Mesenchymal stem cell (in vitro differentiated cells and primary cell): Measurements from ENCODE around the gene MYOM1.
A peak's percentile ranks its signal among the peaks of the same experiment; 100 is the strongest.

Experiments used
- DNase-seq: peaks from one replicate; pipeline ENCODE4 v3.0.0-alpha.2; 2013
- H2AFZ ChIP-seq: one replicate; pipeline ENCODE4 v1.6.1; 2013; ENCODE audit warnings: low read depth, mild to moderate bottlenecking, control low read depth, inconsistent platforms, low read length, moderate library complexity
- H2AK5ac ChIP-seq: 2 replicates; pipeline ENCODE4 v1.6.1; 2013; ENCODE audit warnings: low read length, moderate library complexity, mild to moderate bottlenecking, inconsistent platforms; ENCODE audit not compliant: severe bottlenecking
- H2BK120ac ChIP-seq: one replicate; pipeline ENCODE4 v1.6.1; 2013; ENCODE audit warnings: low read depth, mild to moderate bottlenecking, inconsistent platforms, low read length, moderate library complexity
- H2BK12ac ChIP-seq, 2 experiments: one replicate each; pipeline ENCODE4 v1.6.1; 2013; ENCODE audit warnings: inconsistent platforms in 2 of 2, low read length in 2 of 2, mild to moderate bottlenecking in 2 of 2, moderate library complexity in 2 of 2, control low read depth in 1 of 2
- H2BK15ac ChIP-seq: one replicate; pipeline ENCODE4 v1.6.1; 2013; ENCODE audit warnings: mild to moderate bottlenecking, low read depth, inconsistent platforms; ENCODE audit not compliant: poor library complexity, severe bottlenecking
- H2BK5ac ChIP-seq: 2 replicates; pipeline ENCODE4 v1.6.1; 2013; ENCODE audit warnings: low read depth, mild to moderate bottlenecking, low read length, control low read depth, inconsistent platforms; ENCODE audit not compliant: poor library complexity, severe bottlenecking
- H3K14ac ChIP-seq, 2 experiments: one replicate each; pipeline ENCODE4 v1.6.1; 2013; ENCODE audit warnings: inconsistent platforms in 2 of 2, low read length in 2 of 2, control low read depth in 1 of 2, mild to moderate bottlenecking in 1 of 2, moderate library complexity in 1 of 2
- H3K18ac ChIP-seq, 2 experiments: one replicate each; pipeline ENCODE4 v1.6.1; 2013; ENCODE audit warnings: inconsistent platforms in 2 of 2, low read length in 2 of 2, control low read depth in 1 of 2, low read depth in 1 of 2, mild to moderate bottlenecking in 1 of 2
- H3K23ac ChIP-seq, 2 experiments: one replicate each; pipeline ENCODE4 v1.6.1; 2013; ENCODE audit warnings: inconsistent platforms in 2 of 2, low read length in 2 of 2, mild to moderate bottlenecking in 2 of 2, moderate library complexity in 2 of 2, control low read depth in 1 of 2
- H3K27ac ChIP-seq: 2 replicates; pipeline ENCODE4 v1.5.1; 2013; ENCODE audit warnings: mild to moderate bottlenecking, moderate library complexity, low read length, control low read depth, inconsistent platforms; ENCODE audit not compliant: poor library complexity, severe bottlenecking
- H3K27me3 ChIP-seq, 2 experiments: 2 replicates each; pipeline versions ENCODE4 v1.6.1 to v1.7.0; 2013; ENCODE audit warnings: low read length in 2 of 2, mild to moderate bottlenecking in 2 of 2, moderate library complexity in 2 of 2, control low read depth in 1 of 2, inconsistent platforms in 1 of 2; ENCODE audit not compliant: control insufficient read depth in 1 of 2, insufficient read depth in 1 of 2
- H3K36me3 ChIP-seq, 2 experiments: 2 replicates each; pipeline versions ENCODE4 v1.6.1 to v1.7.0; 2013; ENCODE audit warnings: low read length in 2 of 2, control low read depth in 1 of 2, inconsistent platforms in 1 of 2, low read depth in 1 of 2, mild to moderate bottlenecking in 1 of 2; ENCODE audit not compliant: insufficient read depth in 2 of 2, control insufficient read depth in 1 of 2
- H3K4ac ChIP-seq, 2 experiments: one replicate each; pipeline ENCODE4 v1.6.1; 2013; ENCODE audit warnings: inconsistent platforms in 2 of 2, low read length in 2 of 2, mild to moderate bottlenecking in 2 of 2, moderate library complexity in 2 of 2, control low read depth in 1 of 2, low read depth in 1 of 2
- H3K4me1 ChIP-seq: 2 replicates; pipeline ENCODE4 v1.6.1; 2013; ENCODE audit warnings: low read depth, low read length, control low read depth; ENCODE audit not compliant: control insufficient read depth, insufficient read depth
- H3K4me2 ChIP-seq: 2 replicates; pipeline ENCODE4 v1.6.1; 2013; ENCODE audit warnings: low read length, mild to moderate bottlenecking, inconsistent platforms; ENCODE audit not compliant: poor library complexity, severe bottlenecking
- H3K4me3 ChIP-seq, 2 experiments: 2 replicates each; pipeline versions ENCODE4 v1.5.1 to v1.7.0; 2013; ENCODE audit warnings: low read length in 2 of 2, mild to moderate bottlenecking in 2 of 2, control low read depth in 1 of 2, low read depth in 1 of 2; ENCODE audit not compliant: insufficient read depth in 1 of 2
- H3K79me1 ChIP-seq: replicated peaks from 2 replicates; pipeline ENCODE4 v1.6.1; 2013; ENCODE audit warnings: mild to moderate bottlenecking, control low read depth, low read length, inconsistent platforms; ENCODE audit not compliant: poor library complexity, severe bottlenecking
- H3K9ac ChIP-seq: 2 replicates; pipeline ENCODE4 v1.7.0; 2013; ENCODE audit warnings: mild to moderate bottlenecking, low read length, moderate library complexity
- H3K9me3 ChIP-seq: 2 replicates; pipeline ENCODE4 v1.7.0; 2013; ENCODE audit warnings: mild to moderate bottlenecking, low read length; ENCODE audit not compliant: control insufficient read depth
- H4K8ac ChIP-seq: one replicate; pipeline ENCODE4 v1.6.1; 2013; ENCODE audit warnings: inconsistent platforms, mild to moderate bottlenecking, low read length, moderate library complexity
- H4K91ac ChIP-seq: one replicate; pipeline ENCODE4 v1.6.1; 2013; ENCODE audit warnings: mild to moderate bottlenecking, low read length, inconsistent platforms
- WGBS: methylation state at CpG from one replicate; pipeline ENCODE4 v1.1.7; 2013; ENCODE audit warnings: mixed read lengths; 5-methylcytosine and 5-hydroxymethylcytosine counted together

The MYOM1 gene

GRCh38 chr18:3175195-3175758 lies 44.5 kb downstream of the MYOM1 start:
- Histone ChIP-seq H3K23ac (no peak overlapping the region), H2BK15ac (no peak overlapping the region), H3K4me3 (no peak overlapping the region), H3K27ac (no peak overlapping the region), H3K9ac (no peak overlapping the region), H4K8ac (no peak overlapping the region), H2BK120ac (no peak overlapping the region), H3K14ac (no peak overlapping the region), H3K9me3 (no peaks in the 10 kb centered on the region), H3K36me3 (no peaks in the 10 kb centered on the region), H4K91ac (no peak overlapping the region), H3K4ac (no peak overlapping the region), H3K4me2 (no peak overlapping the region), H2AFZ (no peak overlapping the region), H2BK12ac (no peak overlapping the region), H2BK5ac (no peak overlapping the region), H3K4me1 (peaks cover 1% of the 10 kb centered on the region), H3K79me1 (no peaks in the 10 kb centered on the region), H2AK5ac (no peak overlapping the region), H3K27me3 (no peaks in the 10 kb centered on the region), H3K18ac (no peak overlapping the region)
- peak; percentile 5 for DNase-seq
- WGBS: no CpG with 5 or more reads among the region's 2 CpGs

DNA sequence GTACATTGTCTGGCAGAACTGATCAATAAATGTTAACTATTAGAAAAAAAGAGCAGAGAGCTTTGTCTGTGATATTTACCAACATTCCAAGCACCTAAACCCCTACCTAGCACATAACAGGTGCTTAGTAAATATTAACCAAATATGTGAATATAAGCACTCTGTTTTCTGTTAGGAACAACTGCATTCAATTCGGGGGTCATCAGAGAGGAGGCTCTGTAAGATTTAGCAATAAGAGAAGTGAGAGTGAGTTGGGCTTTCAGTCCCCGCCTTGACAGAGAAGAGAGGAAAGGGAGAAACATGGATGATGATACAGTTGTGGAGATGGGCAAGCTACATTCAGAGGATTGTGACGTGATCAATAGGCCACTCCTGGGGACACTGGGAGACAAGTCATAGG lies 47.7 kb downstream of the MYOM1 start:
- Histone ChIP-seq H3K27me3 (no peaks in the 10 kb centered on the region), H2BK12ac (no peak overlapping the region), H3K9ac (no peak overlapping the region), H3K36me3 (no peaks in the 10 kb centered on the region), H3K4ac (no peak overlapping the region), H3K4me1 (peaks cover 1% of the 10 kb centered on the region), H2BK15ac (no peak overlapping the region), H3K23ac (no peak overlapping the region), H3K27ac (no peak overlapping the region), H3K79me1 (no peaks in the 10 kb centered on the region), H3K4me2 (no peak overlapping the region), H3K9me3 (no peaks in the 10 kb centered on the region), H2AFZ (no peak overlapping the region), H3K18ac (no peak overlapping the region), H4K91ac (no peak overlapping the region), H3K14ac (no peak overlapping the region), H2BK120ac (no peak overlapping the region), H2BK5ac (no peak overlapping the region), H2AK5ac (no peak overlapping the region), H4K8ac (no peak overlapping the region), H3K4me3 (no peak overlapping the region)
- 72% methylated on average over 3 of the region's 3 CpGs for WGBS
- DNase-seq: no peak

GRCh38 chr18:3171631-3172030 lies 48.1 kb downstream of the MYOM1 start:
- H3K4me3 ChIP-seq: no peak overlapping the region
- H3K27ac ChIP-seq: no peak overlapping the region

GRCh38 chr18:3170441-3171161 lies 49.2 kb downstream of the MYOM1 start:
- Histone ChIP-seq H3K9ac (no peak overlapping the region), H2BK5ac (no peak overlapping the region), H2AK5ac (no peak overlapping the region), H4K91ac (no peak overlapping the region), H3K79me1 (no peaks in the 10 kb centered on the region), H3K4me2 (no peak overlapping the region), H3K36me3 (no peaks in the 10 kb centered on the region), H4K8ac (no peak overlapping the region), H3K27me3 (no peaks in the 10 kb centered on the region), H3K9me3 (no peaks in the 10 kb centered on the region), H2BK12ac (no peak overlapping the region), H2BK120ac (no peak overlapping the region), H3K27ac (no peak overlapping the region), H3K4me3 (no peak overlapping the region), H3K4me1 (peaks cover 3% of the 10 kb centered on the region), H3K4ac (no peak overlapping the region), H3K23ac (no peak overlapping the region), H2AFZ (no peak overlapping the region), H2BK15ac (no peak overlapping the region), H3K18ac (no peak overlapping the region), H3K14ac (no peak overlapping the region)
- no peak for DNase-seq
- WGBS: 91% methylated on average over 4 of the region's 6 CpGs

More at GRCh38 chr18:3171631-3172030, 48.1 kb downstream of the MYOM1 start:
- Histone ChIP-seq H3K9me3 (no peaks in the 10 kb centered on the region), H2BK12ac (no peak overlapping the region), H3K4me2 (no peak overlapping the region), H3K9ac (no peak overlapping the region), H2BK120ac (no peak overlapping the region), H2BK5ac (no peak overlapping the region), H3K14ac (no peak overlapping the region), H3K18ac (no peak overlapping the region), H3K36me3 (no peaks in the 10 kb centered on the region), H3K27me3 (no peaks in the 10 kb centered on the region), H2AK5ac (no peak overlapping the region), H2AFZ (no peak overlapping the region), H3K23ac (no peak overlapping the region), H2BK15ac (no peak overlapping the region), H3K79me1 (no peaks in the 10 kb centered on the region), H3K4ac (no peak overlapping the region), H4K91ac (no peak overlapping the region), H4K8ac (no peak overlapping the region), H3K4me1 (peaks cover 1% of the 10 kb centered on the region)
- WGBS: no CpG with 5 or more reads among the region's 4 CpGs
- no peak for DNase-seq
